ENCODE measurements around the gene COL25A1.
"Not testable (repeated sequence)": the region's sequence is repeated elsewhere in the genome, so short reads cannot be mapped to it uniquely, and the experiment has no call there.

The COL25A1 gene

GRCh38 chr4:109157205-109157604 is 145.3 kb downstream of the COL25A1 start:
- no peaks in the 10 kb centered on the region for H3K36me3 Mint-ChIP-seq (ENCODE audit: low read depth)
- H3K9me3 Mint-ChIP-seq: no peaks in the 10 kb centered on the region
- H3K4me3 Mint-ChIP-seq: no peak overlapping the region
- H3K4me1 Mint-ChIP-seq: no peaks in the 10 kb centered on the region
- H3K27ac Mint-ChIP-seq: no peak overlapping the region
- DNase-seq: no peak
- H3K27me3 Mint-ChIP-seq: no peaks in the 10 kb centered on the region
- no peak for ATAC-seq

DNA sequence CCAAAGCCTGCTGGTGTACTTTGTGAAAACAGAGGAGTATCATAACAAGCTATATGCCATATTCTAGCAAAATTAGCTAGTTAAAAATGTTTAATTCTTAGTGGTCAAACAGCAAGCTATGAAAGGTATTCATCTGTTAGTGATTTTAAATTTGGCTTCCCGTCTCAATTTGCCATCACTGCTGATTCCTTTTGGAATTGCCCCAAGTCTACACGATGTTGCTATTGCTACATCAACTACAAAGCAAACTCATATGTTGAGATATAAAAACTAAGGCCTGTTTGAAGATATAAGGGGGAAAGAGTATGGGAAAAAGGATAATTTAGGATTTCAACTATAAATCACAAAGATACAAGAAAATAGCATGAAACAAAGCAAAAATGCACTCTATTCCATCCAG is 146.1 kb downstream of the COL25A1 start:
- Mint-ChIP-seq H3K4me1 (no peaks in the 10 kb centered on the region), H3K36me3 (ENCODE audit: low read depth) (no peaks in the 10 kb centered on the region), H3K9me3 (no peaks in the 10 kb centered on the region), H3K27ac (no peak overlapping the region), H3K27me3 (no peaks in the 10 kb centered on the region), H3K4me3 (no peak overlapping the region)
- ATAC-seq (no peak), DNase-seq (no peak)

- Mint-ChIP-seq H3K27me3 (peaks cover 2% of the 10 kb centered on the region), H3K9me3 (no peaks in the 10 kb centered on the region), H3K4me1 (no peaks in the 10 kb centered on the region), H3K27ac (no peak overlapping the region), H3K4me3 (no peak overlapping the region), H3K36me3 (ENCODE audit: low read depth) (no peaks in the 10 kb centered on the region)
- ATAC-seq (no peak), DNase-seq (no peak)
These were observed 146.7 kb downstream of the COL25A1 start for GRCh38 chr4:109155682-109156283.

- no peak overlapping the region for H3K4me3 Mint-ChIP-seq
- DNase-seq (no peak), ATAC-seq (no peak)
- H3K4me1 Mint-ChIP-seq: no peaks in the 10 kb centered on the region
- H3K9me3 Mint-ChIP-seq: no peaks in the 10 kb centered on the region
- H3K36me3 Mint-ChIP-seq (ENCODE audit: low read depth): no peaks in the 10 kb centered on the region
- H3K27ac Mint-ChIP-seq: no peak overlapping the region
- peaks cover 2% of the 10 kb centered on the region for H3K27me3 Mint-ChIP-seq
These were observed 147.4 kb downstream of the COL25A1 start for GRCh38 chr4:109155084-109155483.

- Mint-ChIP-seq H3K36me3 (ENCODE audit: low read depth) (no peaks in the 10 kb centered on the region), H3K27me3 (peaks cover 2% of the 10 kb centered on the region), H3K9me3 (no peaks in the 10 kb centered on the region), H3K4me1 (no peaks in the 10 kb centered on the region), H3K27ac (no peak overlapping the region), H3K4me3 (no peak overlapping the region)
- ATAC-seq (no peak), DNase-seq (no peak)
These were observed 148.0 kb downstream of the COL25A1 start for GRCh38 chr4:109154424-109154823.

DNA sequence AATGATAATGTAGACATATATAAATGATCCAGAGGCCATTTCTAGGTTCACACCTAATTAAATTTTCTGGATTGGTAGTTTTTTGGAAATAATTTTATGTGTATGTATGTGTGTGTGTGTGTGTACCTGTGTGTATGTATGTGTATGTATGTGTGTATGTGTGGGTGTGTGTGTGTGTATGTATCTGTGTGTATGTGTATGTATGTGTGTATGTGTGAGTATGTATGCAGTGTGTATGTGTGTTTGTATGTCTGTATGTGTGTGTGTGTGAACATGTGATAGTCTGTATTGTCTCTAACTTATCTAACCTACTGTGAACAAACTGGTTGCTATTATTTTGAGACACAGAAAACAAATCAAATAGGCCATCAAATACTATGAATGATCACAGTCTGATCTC is 152.6 kb downstream of the COL25A1 start:
- Mint-ChIP-seq H3K27me3 (peaks cover 9% of the 10 kb centered on the region), H3K36me3 (ENCODE audit: low read depth) (no peaks in the 10 kb centered on the region), H3K4me1 (no peaks in the 10 kb centered on the region)

GRCh38 chr4:109148577-109149075 is 153.8 kb downstream of the COL25A1 start:
- no peak for ATAC-seq
- Mint-ChIP-seq H3K36me3 (ENCODE audit: low read depth) (no peaks in the 10 kb centered on the region), H3K9me3 (no peaks in the 10 kb centered on the region), H3K4me3 (no peak overlapping the region), H3K4me1 (no peaks in the 10 kb centered on the region), H3K27me3 (peaks cover 11% of the 10 kb centered on the region), H3K27ac (no peak overlapping the region)
- DNase-seq: no peak

More for the DNA sequence above, 152.6 kb downstream of the COL25A1 start:
- Mint-ChIP-seq H3K4me3 (no peak overlapping the region), H3K27ac (no peak overlapping the region), H3K9me3 (no peaks in the 10 kb centered on the region)
- ATAC-seq (no peak), DNase-seq (no peak)

DNA sequence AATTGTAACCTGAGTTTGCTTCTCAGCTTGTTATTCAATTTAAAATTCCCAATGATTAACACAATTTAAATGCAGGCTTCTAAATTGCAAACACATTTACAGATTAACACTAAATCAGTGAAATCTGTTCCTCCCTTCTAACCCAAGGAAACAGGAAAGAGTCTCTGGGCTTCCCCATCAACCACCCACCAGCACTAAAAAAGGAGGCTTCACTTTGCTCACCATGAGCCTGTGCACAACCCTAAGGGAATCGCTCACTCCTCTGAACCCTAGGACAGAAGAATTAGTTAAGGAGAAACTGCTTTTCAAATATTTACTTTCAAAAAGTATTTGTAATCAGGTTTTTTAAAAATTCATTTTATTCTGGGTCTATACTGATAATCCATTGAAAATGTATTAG is 155.3 kb downstream of the COL25A1 start:
- Mint-ChIP-seq H3K9me3 (no peaks in the 10 kb centered on the region), H3K36me3 (ENCODE audit: low read depth) (no peaks in the 10 kb centered on the region), H3K27ac (no peak overlapping the region), H3K4me1 (no peaks in the 10 kb centered on the region), H3K27me3 (peaks cover 11% of the 10 kb centered on the region), H3K4me3 (no peak overlapping the region)
- no peak for ATAC-seq
- no peak for DNase-seq

DNA sequence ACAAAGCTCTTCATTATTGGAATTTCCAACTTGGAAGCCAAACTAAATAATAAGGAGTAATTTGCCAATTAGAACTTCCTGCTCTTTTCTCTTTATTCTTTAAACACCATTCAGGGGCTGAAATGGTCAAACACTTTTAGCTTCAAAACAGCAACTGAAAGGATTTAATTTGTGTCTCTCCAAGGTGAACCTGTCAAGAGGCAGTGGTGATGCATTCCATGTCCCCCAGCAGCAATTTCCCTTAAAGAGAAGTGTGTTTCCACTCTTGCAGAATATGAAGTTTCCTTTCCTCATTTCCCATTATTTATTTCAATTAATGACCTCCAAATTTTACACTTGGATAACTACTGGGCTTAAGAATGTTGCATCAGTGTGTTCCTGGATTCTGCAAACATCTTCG is 156.0 kb downstream of the COL25A1 start:
- no peaks in the 10 kb centered on the region for H3K9me3 Mint-ChIP-seq
- no peak overlapping the region for H3K4me3 Mint-ChIP-seq
- H3K27me3 Mint-ChIP-seq: peaks cover 11% of the 10 kb centered on the region
- H3K4me1 Mint-ChIP-seq: no peaks in the 10 kb centered on the region
- DNase-seq: no peak
- no peak for ATAC-seq
- no peak overlapping the region for H3K27ac Mint-ChIP-seq
- no peaks in the 10 kb centered on the region for H3K36me3 Mint-ChIP-seq (ENCODE audit: low read depth)

DNA sequence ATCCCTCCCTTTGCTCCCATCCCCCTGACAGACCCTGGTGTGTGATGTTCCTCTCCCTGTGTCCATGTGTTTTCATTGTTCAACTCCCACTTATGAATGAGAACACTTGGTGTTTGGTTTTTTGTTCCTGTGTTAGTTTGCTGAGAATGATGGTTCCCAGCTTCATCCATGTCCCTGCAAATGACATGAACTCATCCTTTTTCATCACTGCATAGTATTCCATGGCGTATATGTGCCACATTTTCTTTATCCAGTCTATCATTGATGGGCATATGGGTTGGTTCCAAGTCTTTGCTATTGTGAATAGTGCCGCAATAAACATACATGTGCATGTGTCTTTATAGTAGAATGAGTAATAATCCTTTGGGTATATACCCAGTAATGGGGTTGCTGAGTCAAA is 164.3 kb downstream of the COL25A1 start:
- not testable (repeated sequence) for DNase-seq; H3K36me3 Mint-ChIP-seq (ENCODE audit: low read depth); H3K4me1 Mint-ChIP-seq

GRCh38 chr4:109134921-109135320 is 167.5 kb downstream of the COL25A1 start:
- no peak overlapping the region for H3K4me3 Mint-ChIP-seq
- no peak for ATAC-seq
- peaks cover 4% of the 10 kb centered on the region for H3K9me3 Mint-ChIP-seq
- H3K27me3 Mint-ChIP-seq: no peaks in the 10 kb centered on the region
- H3K4me1 Mint-ChIP-seq: no peaks in the 10 kb centered on the region
- H3K27ac Mint-ChIP-seq: no peak overlapping the region
- DNase-seq: no peak
- H3K36me3 Mint-ChIP-seq (ENCODE audit: low read depth): no peaks in the 10 kb centered on the region

More for the DNA sequence above, 164.3 kb downstream of the COL25A1 start:
- H3K4me3 Mint-ChIP-seq, H3K27ac Mint-ChIP-seq, ATAC-seq, H3K9me3 Mint-ChIP-seq, H3K27me3 Mint-ChIP-seq: not testable (repeated sequence)

GRCh38 chr4:109134268-109134667 is 168.2 kb downstream of the COL25A1 start:
- H3K27me3 Mint-ChIP-seq: no peaks in the 10 kb centered on the region
- ATAC-seq: no peak

GRCh38 chr4:109131559-109131958 is 170.9 kb downstream of the COL25A1 start:
- Mint-ChIP-seq H3K4me1 (no peaks in the 10 kb centered on the region), H3K27ac (no peak overlapping the region), H3K36me3 (ENCODE audit: low read depth) (no peaks in the 10 kb centered on the region), H3K9me3 (no peaks in the 10 kb centered on the region), H3K4me3 (no peak overlapping the region), H3K27me3 (no peaks in the 10 kb centered on the region)
- DNase-seq: no peak
- no peak for ATAC-seq

More at GRCh38 chr4:109134268-109134667, 168.2 kb downstream of the COL25A1 start:
- no peak overlapping the region for H3K27ac Mint-ChIP-seq
- no peaks in the 10 kb centered on the region for H3K4me1 Mint-ChIP-seq
- no peak overlapping the region for H3K4me3 Mint-ChIP-seq
- peaks cover 3% of the 10 kb centered on the region for H3K9me3 Mint-ChIP-seq
- DNase-seq: no peak
- H3K36me3 Mint-ChIP-seq (ENCODE audit: low read depth): no peaks in the 10 kb centered on the region

GRCh38 chr4:109128589-109128988 is 173.9 kb downstream of the COL25A1 start:
- DNase-seq: no peak
- Mint-ChIP-seq H3K4me1 (no peaks in the 10 kb centered on the region), H3K9me3 (no peaks in the 10 kb centered on the region), H3K27ac (no peak overlapping the region), H3K27me3 (no peaks in the 10 kb centered on the region), H3K36me3 (ENCODE audit: low read depth) (no peaks in the 10 kb centered on the region), H3K4me3 (no peak overlapping the region)
- ATAC-seq: no peak

GRCh38 chr4:109127866-109128265 is 174.6 kb downstream of the COL25A1 start:
- H3K27me3 Mint-ChIP-seq: no peaks in the 10 kb centered on the region
- ATAC-seq: no peak

DNA sequence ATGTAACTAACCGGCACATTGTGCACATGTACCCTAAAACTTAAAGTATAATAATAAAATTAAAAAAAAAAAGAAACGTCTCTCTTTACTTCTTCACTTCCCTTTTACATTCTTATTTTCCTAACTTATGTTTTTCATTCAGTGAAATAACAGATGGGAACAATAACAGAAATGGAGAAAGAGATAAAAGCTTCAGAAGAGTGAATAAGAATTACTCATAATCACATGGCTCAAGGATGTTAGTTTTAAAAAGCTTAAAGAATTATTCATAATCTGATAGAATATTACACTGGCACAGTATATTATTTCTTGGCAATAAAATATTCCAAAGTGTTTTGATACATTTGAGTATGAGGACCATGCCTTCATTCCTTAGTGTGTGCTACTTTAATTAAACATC is 175.6 kb downstream of the COL25A1 start:
- Mint-ChIP-seq H3K36me3 (ENCODE audit: low read depth) (no peaks in the 10 kb centered on the region), H3K4me3 (no peak overlapping the region), H3K27me3 (peaks cover 2% of the 10 kb centered on the region), H3K9me3 (no peaks in the 10 kb centered on the region), H3K27ac (no peak overlapping the region), H3K4me1 (no peaks in the 10 kb centered on the region)
- DNase-seq (no peak), ATAC-seq (no peak)

More at GRCh38 chr4:109127866-109128265, 174.6 kb downstream of the COL25A1 start:
- no peak for DNase-seq
- H3K9me3 Mint-ChIP-seq: no peaks in the 10 kb centered on the region
- H3K27ac Mint-ChIP-seq: no peak overlapping the region
- no peak overlapping the region for H3K4me3 Mint-ChIP-seq
- no peaks in the 10 kb centered on the region for H3K36me3 Mint-ChIP-seq (ENCODE audit: low read depth)
- no peaks in the 10 kb centered on the region for H3K4me1 Mint-ChIP-seq
